ENCODE measurements around the gene YARS1. TPM values are rescaled to one million over a fixed set of nuclear protein-coding genes. Genes with fewer than 3 reads are reported as not detected.

The YARS1 gene
- total RNA-seq, 1 experiment from 2014 or later = 194 TPM

GRCh38 chr1:32725615-32725982 is 91.6 kb downstream of the YARS1 start:
- Histone ChIP-seq H3K4me2 (ENCODE audit: insufficient read depth, insufficient read length, low read length) (no peak overlapping the region), H3K9ac (ENCODE audit: extremely low read depth, insufficient read length, low read length) (no peak overlapping the region), H3K9me3 (ENCODE audit: control insufficient read depth, low read depth, low read length) (no peaks in the 10 kb centered on the region), H3T11ph (ENCODE audit: low read length) (no peak overlapping the region), H3K79me2 (ENCODE audit: insufficient read depth, low read length) (no peaks in the 10 kb centered on the region), H2AFZ (ENCODE audit: low read length) (no peak overlapping the region), H3K23me2 (ENCODE audit: insufficient read length, low read depth, low read length, poor library complexity, severe bottlenecking) (no peaks in the 10 kb centered on the region), H3K18ac (ENCODE audit: insufficient read length, low read depth, low read length) (no peak overlapping the region), H3K4ac (ENCODE audit: low read depth, low read length) (no peak overlapping the region), H3K27me3 (ENCODE audit: insufficient read depth, low read length) (no peaks in the 10 kb centered on the region), H3K27ac (ENCODE audit: insufficient read length, low read depth, low read length) (no peak overlapping the region), H3K23ac (ENCODE audit: insufficient read length, low read depth, low read length) (no peak overlapping the region), H3K56ac (ENCODE audit: insufficient read length, low read depth, low read length) (no peak overlapping the region), H3K4me1 (ENCODE audit: insufficient read depth, low read length) (no peaks in the 10 kb centered on the region; the same call in 1 of the 2 replicates), H3K79me1 (ENCODE audit: insufficient read depth, low read depth, low read length, poor library complexity, severe bottlenecking) (no peaks in the 10 kb centered on the region), H4K5ac (ENCODE audit: insufficient read length, low read depth, low read length) (no peak overlapping the region), H2BK20ac (ENCODE audit: low read depth, low read length, poor library complexity, severe bottlenecking) (no peak overlapping the region), H2BK120ac (ENCODE audit: low read depth, low read length, poor library complexity, severe bottlenecking) (no peak overlapping the region), H4K20me1 (ENCODE audit: control insufficient read depth, insufficient read depth, insufficient read length) (no peaks in the 10 kb centered on the region), H4K8ac (replicated peaks; ENCODE audit: insufficient read length, low read depth, low read length) (no peak overlapping the region), H2BK12ac (ENCODE audit: insufficient read length, low read depth, low read length) (no peak overlapping the region), H4K91ac (ENCODE audit: insufficient read length, low read depth, low read length) (no peak overlapping the region), H3K14ac (ENCODE audit: insufficient read depth, low read length) (no peak overlapping the region), H2BK5ac (ENCODE audit: insufficient read length, low read length) (no peak overlapping the region), H2BK15ac (ENCODE audit: low read depth, low read length) (no peak overlapping the region), H2AK5ac (ENCODE audit: insufficient read length, low read length) (no peak overlapping the region)
- Mint-ChIP-seq H3K27me3 (ENCODE audit: low read depth) (peaks cover 12% of the 10 kb centered on the region), H3K9me3 (no peaks in the 10 kb centered on the region), H3K4me1 (peaks cover 15 to 16% of the 10 kb centered on the region in 2 experiments), H3K4me3 (peak overlapping the region in 1 of 2 experiments; percentile 46; a peak in 2 of 5 replicates), H3K36me3 (ENCODE audit: insufficient read depth in 1 of 3, low read depth in 3 of 3) (no peaks in the 10 kb centered on the region), H3K27ac (peak overlapping the region in 2 of 3 experiments; percentile 56 to 92; a peak in 2 of 7 replicates)
- DNase-seq = no peak
- TF ChIP-seq, protein P1, sequence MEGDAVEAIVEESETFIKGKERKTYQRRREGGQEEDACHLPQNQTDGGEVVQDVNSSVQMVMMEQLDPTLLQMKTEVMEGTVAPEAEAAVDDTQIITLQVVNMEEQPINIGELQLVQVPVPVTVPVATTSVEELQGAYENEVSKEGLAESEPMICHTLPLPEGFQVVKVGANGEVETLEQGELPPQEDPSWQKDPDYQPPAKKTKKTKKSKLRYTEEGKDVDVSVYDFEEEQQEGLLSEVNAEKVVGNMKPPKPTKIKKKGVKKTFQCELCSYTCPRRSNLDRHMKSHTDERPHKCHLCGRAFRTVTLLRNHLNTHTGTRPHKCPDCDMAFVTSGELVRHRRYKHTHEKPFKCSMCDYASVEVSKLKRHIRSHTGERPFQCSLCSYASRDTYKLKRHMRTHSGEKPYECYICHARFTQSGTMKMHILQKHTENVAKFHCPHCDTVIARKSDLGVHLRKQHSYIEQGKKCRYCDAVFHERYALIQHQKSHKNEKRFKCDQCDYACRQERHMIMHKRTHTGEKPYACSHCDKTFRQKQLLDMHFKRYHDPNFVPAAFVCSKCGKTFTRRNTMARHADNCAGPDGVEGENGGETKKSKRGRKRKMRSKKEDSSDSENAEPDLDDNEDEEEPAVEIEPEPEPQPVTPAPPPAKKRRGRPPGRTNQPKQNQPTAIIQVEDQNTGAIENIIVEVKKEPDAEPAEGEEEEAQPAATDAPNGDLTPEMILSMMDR (conservative IDR thresholded peaks at IDR 0.05) = no peak
- no CpG with 5 or more reads among the region's 3 CpGs for WGBS (ENCODE audit: extremely low coverage, insufficient read length, low lambda C conversion rate)

Other genes starting within 250 kb of the YARS1 start
- gene ZBTB8OS, start 166.8 kb downstream of the YARS1 start, total RNA-seq (2021) = 59.4 and 64.2 TPM in 2 replicates
- 416 and 421 TPM in 2 replicates for gene RBBP4, start 166.2 kb downstream of the YARS1 start, total RNA-seq (2021)
- gene SYNC, start 114.6 kb downstream of the YARS1 start, total RNA-seq (2021) = 0.15 TPM in 2 replicates
- gene S100PBP, start 295 bp upstream of the YARS1 start, total RNA-seq (2021) = 50.1 and 51.4 TPM in 2 replicates
- 4.5 and 5.9 TPM in 2 replicates for gene FNDC5, start 53.6 kb upstream of the YARS1 start, total RNA-seq (2021)
- 1.1 and 1.2 TPM in 2 replicates for gene HPCA, start 69.1 kb upstream of the YARS1 start, total RNA-seq (2021)
- gene TMEM54, start 84.0 kb upstream of the YARS1 start, total RNA-seq (2021) = 17.2 and 17.7 TPM in 2 replicates
- gene RNF19B, start 147.5 kb upstream of the YARS1 start, total RNA-seq (2021) = 15.0 and 15.6 TPM in 2 replicates
- gene AK2, start 219.5 kb upstream of the YARS1 start, total RNA-seq (2021) = 144 and 159 TPM in 2 replicates